ENCODE results near the gene DYNC1LI1.

DYNC1LI1 gene

DNA sequence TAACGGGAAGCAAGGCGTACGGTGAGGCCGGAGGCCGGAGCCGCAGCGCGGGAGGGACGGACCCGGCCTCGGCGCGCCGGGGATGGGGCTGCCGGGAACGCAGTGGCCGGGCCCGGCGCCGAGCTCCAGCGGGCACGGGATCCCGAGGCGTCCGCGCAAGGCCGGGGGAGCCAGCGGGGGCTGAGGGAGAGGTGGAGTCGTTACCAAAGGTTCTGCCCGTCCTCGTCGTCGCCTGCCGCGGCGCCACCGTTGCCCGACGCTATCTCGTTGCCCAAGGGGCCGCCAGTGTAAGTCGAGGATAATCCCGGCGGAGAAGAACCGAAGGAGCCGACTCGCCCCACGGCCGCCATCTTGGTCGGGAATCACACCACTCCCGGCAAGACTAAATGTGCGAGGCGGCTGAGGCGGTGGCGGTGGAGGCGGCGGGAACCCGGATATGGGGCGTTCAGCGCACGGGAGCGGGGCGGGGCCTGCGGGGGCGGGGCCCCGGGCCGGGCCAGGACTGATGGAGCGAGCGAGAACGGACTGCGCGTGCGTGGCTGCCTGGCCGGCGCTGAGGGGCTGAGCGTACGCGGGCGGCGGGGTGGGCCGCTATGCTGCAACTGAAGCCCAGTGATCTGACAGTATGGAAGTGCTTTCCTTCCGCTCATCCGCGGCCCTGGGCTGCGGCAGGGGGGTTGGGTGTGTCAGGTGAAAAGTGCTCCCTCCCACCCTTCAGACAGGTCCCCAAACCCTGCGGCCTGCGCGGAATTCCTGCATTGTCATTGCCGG is at the start of gene DYNC1LI1:
TSS of gene DYNC1LI1 (minus strand) at position 438 of the 771 bp plus-strand sequence. CDS start at position 350, 88 bp downstream.
- DNase-seq: peak; percentile 86 to 90

DNA sequence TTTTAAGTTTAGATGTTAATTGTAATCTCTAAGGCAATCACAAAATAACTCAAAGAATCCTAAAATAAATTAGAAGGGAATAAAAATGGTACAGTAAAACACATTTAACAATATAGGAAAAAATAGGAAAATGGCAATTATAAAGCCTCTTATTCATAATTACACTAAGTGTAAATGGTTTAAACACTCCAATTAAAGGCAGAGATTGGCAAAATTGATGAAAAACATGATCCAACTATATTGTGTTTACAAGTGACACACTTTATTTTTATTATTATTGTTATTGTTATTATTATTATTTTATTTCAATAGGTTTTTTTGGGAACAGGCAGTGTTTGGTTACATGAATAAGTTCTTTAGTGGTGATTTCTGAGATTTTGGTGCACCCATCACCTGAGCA is 48.7 kb upstream of the DYNC1LI1 start:
- no peak for DNase-seq

DNA sequence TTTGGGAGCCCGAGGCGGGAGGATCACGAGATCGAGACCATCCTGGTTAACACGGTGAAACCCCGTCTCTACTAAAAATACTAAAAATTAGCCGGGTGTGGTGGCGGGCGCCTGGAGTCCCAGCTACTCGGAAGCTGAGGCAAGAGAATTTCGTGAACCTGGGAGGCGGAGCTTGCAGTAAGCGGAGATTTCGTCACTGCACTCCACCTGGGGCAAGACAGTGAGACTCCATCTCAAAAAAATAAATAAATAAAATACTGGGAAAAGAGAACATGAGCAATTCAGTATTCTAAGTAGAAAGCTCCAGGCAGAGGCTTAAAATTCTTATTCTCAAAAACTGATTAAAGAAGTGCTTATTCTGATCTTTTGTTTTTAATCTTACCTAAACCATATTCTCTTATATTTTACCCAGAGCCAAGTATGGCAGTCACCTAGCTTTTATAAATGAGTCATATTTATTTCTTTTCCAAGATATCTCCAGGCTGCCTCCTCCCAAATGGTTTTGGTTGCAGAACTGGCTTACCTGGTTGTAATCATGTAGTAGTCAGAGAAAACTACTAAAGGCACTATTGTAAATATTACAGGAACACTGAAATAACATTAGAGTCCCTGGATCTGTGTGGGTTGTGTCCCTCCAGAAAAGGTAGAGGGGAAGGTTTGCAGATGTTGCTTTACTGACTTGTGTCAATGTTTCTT is 45.8 kb upstream of the DYNC1LI1 start:
- DNase-seq: no peak

DNA sequence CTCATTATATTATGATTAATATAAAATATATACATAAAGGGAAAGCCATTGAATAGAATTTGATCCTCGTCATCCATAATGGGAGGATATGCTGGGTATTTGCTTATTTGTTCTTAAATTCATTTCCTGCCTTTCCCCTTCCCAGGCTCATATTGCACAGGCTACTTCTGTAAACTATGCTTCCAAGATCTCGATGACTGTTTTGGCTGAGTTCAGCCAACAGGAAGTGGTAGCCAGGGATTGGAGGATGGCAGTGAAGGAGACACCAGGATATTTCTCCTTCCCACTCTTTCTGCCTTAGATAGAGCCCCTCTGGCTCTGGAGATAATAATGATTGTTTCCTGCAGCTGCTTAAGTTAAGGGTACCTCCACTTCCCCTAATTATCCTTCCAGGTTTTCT is 44.3 kb upstream of the DYNC1LI1 start:
- no peak for DNase-seq

DNA sequence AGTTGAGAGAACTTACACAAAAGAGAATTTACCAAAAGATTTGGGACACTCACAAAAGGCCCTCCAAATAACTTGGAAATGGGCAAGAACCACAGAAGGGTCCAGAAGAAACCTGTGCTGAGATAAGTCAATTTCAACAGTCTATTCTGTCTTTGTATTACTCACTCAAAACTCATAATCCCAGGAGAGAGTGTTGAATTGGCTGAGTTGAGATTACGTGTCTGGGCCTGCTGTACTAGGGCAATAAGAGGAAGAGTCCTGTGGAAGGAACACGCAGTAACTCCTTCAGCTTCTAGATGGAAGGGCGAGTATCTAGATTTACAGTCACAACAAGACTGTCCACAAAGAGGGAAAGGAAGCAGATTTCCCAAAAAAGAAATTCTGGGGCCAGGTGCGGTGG is 42.5 kb upstream of the DYNC1LI1 start:
- DNase-seq: no peak

DNA sequence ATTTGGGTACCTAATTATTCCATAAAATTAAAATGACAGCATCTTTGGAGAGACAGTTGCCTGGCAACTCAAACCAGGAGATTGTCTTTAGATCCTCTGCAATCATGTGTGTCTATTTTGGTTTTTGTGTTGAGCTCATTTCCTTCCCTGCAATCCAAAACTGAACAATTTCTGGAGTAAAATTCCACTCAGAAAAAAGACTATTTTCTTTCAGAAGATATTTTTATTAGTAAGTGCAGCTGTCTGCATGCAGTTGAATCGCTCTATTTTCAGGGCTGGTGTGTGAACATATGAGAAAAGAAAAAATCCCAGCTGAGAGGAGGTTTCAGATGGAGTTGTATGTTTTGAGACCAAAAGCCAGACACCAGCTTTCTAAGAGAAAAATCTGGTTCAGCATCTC is 41.9 kb upstream of the DYNC1LI1 start:
- no peak for DNase-seq

DNA sequence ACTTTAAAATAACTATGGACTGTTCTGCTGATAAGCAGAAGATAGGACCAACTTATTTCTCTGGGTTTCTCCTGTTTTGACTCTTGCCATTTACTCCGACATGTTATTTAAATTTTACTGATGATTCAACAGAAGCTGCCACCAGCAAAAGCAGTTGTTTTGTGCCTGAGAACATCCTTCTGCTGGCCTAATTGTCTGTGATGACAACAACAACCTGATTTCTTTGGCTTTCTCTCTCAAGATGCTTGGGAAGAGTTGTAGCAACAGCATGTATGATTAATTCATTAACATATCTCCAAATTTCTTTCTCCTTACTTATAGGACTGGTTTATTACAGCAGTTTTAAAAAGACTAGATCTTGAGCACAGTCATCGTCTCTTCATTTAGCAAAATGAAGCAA is 36.9 kb upstream of the DYNC1LI1 start:
- DNase-seq: no peak

DNA sequence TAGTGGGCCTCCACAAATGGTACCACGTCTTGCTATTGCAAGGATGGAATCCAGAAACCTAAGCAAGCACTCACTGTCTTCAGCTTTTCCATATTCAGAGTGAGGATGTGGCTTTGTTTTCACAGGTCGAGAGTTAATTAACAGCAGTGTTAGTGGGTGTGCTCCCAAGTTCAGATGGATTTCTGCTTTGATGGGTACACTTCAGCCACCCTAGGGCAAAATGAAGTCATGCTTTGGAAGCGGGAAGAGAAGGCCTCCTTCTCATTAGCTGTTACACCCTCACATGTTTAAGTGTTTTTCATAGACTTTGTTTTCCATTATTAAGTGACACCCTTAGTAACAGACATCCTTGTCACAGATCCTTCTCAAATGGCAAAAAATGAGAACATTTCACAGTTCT is 36.3 kb upstream of the DYNC1LI1 start:
- no peak for DNase-seq

DNA sequence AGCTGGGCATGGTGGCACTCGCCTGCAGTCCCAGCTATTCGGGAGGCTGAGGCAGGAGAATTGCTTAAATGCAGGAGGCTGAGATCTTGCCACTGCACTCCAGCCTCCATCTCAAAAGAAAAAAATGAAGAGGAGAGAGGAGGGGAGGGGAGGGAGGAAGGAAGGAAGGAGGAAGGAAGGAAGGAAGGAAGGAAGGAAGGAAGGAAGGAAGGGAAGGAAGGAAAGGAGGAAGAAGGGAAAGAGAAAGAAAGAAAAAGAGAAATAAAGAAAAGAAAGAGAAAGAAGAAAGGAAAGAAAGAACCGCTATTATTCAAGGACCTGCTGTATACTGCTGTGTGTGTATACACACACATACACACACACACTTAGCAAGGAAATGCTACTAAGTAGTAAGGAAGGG is 35.6 kb upstream of the DYNC1LI1 start:
- DNase-seq: no peak

DNA sequence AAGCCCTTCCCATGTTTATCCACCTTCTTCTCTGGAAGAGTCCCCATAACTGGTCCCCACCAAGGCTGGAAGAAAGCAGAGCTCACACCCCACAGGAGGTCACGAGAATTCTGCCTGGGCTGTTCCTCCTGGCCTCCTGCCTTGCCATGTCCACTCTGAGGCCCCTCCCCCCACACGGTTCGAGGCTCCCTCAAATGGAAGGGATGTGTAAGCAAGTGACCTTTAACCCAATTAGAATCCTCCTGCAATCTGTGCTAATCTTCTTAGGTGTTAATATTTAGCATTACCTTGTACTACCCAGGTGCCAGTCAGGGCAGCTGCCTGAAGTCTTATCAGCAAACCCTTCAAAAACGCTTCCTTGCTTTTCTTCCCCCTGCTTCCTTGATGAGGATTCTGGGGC is 32.4 kb upstream of the DYNC1LI1 start:
- no peak for DNase-seq

DNA sequence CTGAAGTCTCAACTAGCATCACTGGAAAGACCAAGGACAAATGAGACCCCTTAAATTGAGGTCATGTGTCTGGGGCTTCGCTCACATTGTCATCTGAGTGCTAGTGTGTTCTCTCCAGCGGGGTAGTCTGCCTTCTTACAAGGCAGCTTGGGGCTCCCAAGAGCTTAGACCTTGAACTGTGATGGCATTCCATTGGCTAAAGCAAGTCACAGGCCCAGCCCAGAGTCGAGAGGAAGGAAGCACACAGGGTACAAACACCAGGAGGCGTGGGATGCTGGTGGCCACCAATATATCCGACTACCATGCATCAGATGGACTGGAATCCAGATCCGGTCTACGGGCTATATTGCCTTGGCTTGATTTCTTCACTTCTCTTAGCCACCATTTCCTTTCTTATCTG is 31.5 kb upstream of the DYNC1LI1 start:
- no peak for DNase-seq

DNA sequence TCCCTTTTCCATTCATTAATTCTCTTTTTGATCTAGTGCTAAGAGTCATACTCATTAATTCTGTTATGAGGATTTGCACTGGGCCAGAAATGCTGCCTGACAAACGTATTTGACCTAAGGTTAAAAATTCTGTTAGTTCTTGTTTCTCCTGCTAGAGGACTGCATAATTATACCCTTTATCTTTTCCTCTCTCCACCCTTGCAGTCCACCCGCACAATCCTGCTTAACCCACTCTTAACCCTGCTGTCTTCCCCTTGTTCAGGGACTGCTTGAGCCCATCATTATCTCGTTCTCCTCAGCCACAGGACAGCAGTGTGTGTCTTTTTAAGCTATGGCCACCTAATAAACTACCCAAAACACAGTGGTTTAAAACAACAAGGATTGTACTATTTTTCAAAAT is 31.1 kb upstream of the DYNC1LI1 start:
- DNase-seq: no peak

DNA sequence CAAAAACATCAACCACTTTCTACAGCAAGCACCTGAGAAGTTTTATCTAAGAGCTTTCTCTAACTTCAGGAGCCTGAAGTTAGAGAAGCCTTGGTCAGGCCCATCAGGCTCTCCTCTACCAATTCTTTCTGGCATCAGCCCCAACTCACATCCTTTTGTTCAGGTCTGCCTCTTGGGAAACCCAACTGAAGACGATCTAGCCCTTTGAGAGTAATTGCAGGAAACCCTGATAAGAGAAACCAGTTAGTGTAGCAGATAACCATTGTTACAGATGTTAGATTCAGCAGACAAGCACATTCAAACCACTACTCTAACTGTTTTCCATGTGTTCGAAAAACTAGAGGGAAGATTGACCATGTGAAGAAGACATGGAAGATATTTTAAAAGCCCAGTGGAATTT is 27.0 kb upstream of the DYNC1LI1 start:
- no peak for DNase-seq

DNA sequence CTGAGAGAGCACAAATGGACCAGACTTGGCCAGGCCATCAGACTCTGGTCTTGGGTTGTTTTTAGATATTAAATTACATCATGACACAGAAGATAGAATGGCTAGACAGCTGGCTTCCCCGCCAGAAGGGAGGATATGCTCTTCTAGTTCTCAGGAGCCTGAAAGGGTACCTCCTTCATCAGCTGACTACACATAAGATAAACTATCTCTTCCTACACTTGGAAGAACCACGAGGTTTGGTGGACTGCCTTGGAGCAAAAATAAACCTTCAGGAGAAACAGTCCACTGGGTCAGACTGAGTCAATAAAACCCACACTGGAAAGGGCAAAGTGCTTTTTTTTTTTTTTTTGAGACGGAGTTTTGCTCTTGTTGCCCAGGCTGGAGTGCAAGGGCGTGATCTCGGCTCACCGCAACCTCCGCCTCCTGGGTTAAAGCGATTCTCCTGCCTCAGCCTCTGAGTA is 26.3 kb upstream of the DYNC1LI1 start:
- no peak for DNase-seq

DNA sequence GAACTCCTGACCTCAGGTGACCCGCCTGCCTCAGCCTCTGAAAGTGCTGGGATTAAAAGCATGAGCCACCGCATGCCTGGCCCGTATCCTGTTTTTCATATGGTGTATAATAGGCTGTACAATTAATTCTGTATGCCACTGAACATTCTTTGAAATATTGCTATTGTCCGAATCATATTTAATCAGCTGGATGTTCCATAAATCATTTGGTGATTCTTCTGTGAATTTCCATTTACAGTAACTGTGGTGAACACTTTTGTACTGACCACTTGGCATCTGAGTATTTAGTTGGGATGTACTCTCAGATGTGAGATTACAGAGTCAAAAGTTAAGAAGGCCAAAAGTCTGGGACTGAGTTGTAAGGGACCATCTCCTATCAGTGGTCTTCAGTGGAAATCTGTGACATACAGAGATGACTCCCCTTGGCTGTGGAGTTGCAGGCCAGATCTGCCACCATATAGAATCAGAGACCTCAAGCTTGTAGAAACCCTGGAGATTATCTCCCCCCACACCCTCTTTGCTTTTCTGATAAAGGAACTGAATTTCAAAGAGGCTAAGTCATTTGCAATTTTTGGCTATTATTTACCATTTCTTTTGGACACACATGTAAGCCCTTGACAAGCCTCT is 25.7 kb upstream of the DYNC1LI1 start:
- no peak for DNase-seq

DNA sequence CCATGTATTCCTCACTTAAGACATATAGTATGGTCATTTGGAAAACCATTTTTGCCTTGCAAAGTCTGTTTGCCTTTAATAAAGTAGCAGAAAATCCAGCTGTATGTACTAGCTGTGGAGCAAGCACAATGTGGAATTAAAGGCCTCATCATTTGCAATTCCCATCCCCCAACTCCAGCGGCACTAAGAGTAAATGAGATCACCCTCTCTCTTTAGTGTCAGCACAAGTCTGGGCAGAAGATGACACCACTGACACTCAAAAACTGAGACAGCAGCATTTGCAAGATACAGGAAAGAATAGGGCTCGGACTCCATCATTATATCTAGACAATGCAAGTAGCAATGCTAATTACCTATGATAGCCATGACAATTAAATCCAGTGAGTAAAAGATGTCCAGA is 24.7 kb upstream of the DYNC1LI1 start:
- DNase-seq: no peak

DNA sequence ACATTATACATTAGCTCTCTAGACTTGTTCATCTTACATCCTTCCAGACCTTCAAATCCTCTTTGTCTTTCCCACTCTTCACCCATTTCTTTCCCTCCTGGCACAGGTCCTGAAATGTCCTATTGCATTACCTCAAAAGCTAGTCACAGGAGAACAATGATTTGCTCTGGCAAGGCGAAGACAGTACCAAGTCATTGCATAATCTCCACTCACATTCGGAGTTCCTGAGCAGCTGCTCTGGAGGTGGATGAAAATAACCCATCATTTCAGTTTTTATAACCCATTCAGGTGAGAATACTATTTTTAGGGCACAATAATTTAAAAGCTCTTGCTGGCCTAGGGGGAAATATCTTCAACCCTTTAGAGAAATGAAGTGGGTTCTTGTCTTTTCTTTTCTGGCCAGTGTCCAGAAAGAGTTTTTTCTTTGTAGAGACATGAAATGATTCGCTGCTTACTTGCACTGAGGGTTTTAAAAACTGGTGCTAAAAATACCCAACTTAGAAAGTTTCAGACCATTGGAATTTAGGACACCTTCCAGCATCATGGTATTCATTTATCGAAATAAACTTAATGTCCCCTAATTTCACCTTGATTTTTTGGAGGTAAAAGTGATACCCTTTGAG is 23.4 kb upstream of the DYNC1LI1 start:
- no peak for DNase-seq

DNA sequence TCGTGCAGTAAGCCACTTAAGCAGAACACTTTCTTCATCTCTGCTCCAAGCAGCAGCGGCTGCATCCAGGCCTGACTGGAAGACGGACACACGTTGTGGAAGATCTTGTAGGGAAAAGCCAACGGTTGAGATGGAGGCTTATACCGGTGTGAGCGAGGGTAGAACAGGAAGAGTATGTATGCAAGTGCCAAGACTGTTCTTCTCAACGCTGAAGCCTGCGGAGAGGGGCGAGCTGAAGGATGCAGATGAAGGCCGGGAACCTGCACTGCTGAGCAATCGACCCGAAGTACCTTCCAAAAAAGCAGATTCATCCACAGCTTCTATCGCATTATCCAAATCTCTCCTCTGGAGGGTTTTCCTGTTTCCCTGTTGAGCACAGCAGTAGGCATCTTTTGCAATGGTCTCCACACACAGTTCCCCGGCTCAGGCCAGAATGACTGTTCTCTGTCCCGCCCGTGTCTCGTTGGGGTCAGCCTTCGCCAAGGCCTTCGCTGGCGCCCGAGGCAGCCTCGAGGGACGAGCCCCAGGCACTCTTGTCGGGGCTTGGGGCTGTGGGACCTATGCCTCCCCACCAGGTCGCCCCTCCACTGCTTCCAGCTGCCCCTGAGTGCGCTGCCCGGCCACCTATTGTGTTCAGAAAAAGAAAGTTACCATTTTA is 22.2 kb upstream of the DYNC1LI1 start:
- DNase-seq: no peak

DNA sequence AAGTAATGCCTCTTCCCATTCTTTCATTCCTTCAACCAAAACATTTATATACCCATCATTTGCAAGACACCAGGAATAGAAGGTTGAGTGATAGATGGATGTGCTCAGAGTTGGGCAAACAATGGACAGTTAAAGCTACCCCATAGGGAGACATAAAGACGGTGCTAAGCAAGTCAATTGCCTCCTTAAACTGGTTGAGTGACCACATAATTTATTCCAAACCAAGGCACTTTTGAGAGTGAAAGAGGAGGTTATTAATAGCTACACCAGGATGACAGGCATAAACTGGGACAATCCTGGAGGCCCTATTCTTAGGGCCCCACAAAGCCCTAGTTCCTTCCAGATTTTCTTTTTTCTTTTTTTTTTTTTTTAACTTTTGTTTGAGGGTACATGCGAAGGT is 21.4 kb upstream of the DYNC1LI1 start:
- DNase-seq: no peak

DNA sequence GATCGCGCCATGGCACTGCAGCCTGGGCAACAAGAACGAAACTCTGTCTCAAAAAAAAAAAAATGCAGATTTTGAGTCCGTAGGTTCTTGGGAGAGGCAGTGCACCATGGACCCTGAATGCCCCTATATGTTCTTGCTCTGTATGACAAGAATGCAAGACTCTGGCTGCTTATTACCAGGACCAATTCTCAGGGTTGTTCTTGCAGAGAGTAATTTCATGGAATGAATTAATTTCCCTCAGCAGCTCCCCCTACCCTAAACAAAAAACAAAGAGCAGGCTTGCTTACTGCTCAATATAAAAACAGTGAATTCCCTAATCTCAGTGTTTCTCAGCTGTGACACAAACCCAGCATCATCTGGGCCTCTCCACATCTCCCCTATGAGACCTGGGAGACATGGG is 20.5 kb upstream of the DYNC1LI1 start:
- no peak for DNase-seq

DNA sequence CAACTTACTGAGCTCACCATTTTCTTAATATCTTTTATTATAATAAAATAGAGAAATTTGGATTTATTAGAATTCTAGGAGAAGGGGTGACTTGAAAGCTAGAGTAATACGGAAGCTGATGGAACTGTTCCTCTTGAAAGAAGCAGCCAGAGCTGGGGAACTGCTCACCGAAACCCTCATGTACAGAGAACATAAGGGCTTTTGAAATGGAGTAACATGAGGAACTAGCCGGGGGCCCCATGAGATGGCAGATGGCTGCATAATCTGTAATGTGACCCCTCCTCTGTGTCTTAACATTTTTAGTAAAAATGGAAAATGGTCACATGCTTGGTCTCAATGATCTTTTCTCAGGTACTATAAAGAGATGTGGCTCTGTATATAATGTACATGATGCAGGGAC is 15.7 kb upstream of the DYNC1LI1 start:
- DNase-seq: no peak

DNA sequence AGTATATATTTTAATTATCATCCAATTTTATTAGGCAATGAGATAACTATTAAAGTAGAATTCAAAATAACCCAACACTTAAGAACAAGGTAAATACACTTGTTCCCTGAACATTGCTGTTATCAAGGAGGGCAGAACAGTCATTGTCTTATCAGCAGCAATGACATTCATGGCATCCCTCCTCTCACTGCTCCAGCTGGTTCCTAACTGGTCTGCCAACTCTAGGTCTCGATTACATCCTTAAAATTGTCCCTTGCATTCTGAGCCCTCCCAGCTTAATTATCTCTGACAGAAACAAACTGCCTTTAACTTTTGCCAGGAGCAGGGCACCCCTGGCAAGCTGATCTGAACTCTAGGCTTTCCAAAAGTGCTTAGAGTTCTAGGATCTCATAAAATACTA is 14.0 kb upstream of the DYNC1LI1 start:
- no peak for DNase-seq

DNA sequence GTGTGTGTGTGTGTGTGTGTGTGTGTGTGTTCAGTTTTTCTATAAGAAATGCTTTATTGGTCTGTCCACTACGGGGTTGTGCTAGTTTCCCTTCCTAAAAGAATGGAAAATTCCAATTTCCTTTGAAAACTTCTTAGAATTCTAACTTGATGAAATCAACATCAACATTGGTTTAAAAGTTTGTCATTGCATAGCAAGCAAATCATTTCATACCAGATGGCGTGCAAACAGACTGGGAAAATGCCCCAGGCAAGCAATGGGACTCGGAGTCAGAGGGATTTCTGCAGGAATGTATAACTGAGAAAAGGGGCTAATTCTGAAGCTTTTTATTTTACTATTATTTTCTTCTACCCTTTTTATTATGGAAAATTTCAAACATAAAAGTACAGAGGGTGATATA is 13.1 kb upstream of the DYNC1LI1 start:
- DNase-seq: no peak

Data from bone marrow (tissue), 2 donors.